HepG2 (cell line): Measurements from ENCODE around the gene VEGFA. TPM values are rescaled to one million over a fixed set of nuclear protein-coding genes. Genes with fewer than 3 reads are reported as not detected.

Experiments
- CBX1 ChIP-seq: IDR thresholded peaks from one replicate; pipeline ENCODE4 v1.6.1; 2016; ENCODE audit warnings: antibody characterized with exemption, low read depth
- EHMT2 ChIP-seq: fragments of 200-600 bp; sonication (generic); IDR thresholded peaks from 2 replicates; pipeline ENCODE4 v1.7.0; 2017; ENCODE audit warnings: antibody characterized with exemption, low read depth, low read length, borderline replicate concordance
- KLF11 ChIP-seq: IDR thresholded peaks from 2 replicates; pipeline ENCODE4 v1.6.1; 2016; ENCODE audit warnings: missing compliant biosample characterization
- LCORL ChIP-seq, 2 experiments: fragments of 450-650 bp in 1 of 2; sonication (generic) in 1 of 2; formaldehyde crosslinking in 1 of 2; IDR thresholded peaks; 2 replicates each; pipeline versions ENCODE4 v1.5.0 to v1.6.1; 2017 to 2020; ENCODE audit warnings: antibody characterized with exemption in 1 of 2, missing genetic modification reagents in 1 of 2
- NAIF1 ChIP-seq: sonication (generic); formaldehyde crosslinking; IDR thresholded peaks from 2 replicates; pipeline ENCODE4 v1.5.0; 2020; ENCODE audit warnings: mild to moderate bottlenecking, missing genetic modification reagents, borderline replicate concordance
- NCOA2 ChIP-seq: sonication (generic); formaldehyde crosslinking; IDR thresholded peaks from 2 replicates; pipeline ENCODE4 v1.8.0; 2022; ENCODE audit warnings: inconsistent platforms
- NFRKB ChIP-seq: fragments of 450-650 bp; IDR thresholded peaks from 2 replicates; pipeline ENCODE4 v1.6.1; 2017
- PRMT3 ChIP-seq: sonication (generic); formaldehyde crosslinking; IDR thresholded peaks from 2 replicates; pipeline ENCODE4 v1.8.1; 2022; ENCODE audit warnings: low read depth, mild to moderate bottlenecking, moderate library complexity, missing genetic modification reagents, borderline replicate concordance
- PTBP1 ChIP-seq: fragments of 200-400 bp; formaldehyde crosslinking; IDR thresholded peaks from 2 replicates; pipeline ENCODE4 v1.6.1; 2018; ENCODE audit warnings: low read length, low read depth; ENCODE audit not compliant: poor library complexity, severe bottlenecking
- XRCC5 ChIP-seq: fragments of 200-400 bp; formaldehyde crosslinking; optimal IDR thresholded peaks from 2 replicates; pipeline ENCODE3; 2017; ENCODE audit warnings: mild to moderate bottlenecking, low read length
- ZBTB26 ChIP-seq: IDR thresholded peaks from 2 replicates; pipeline ENCODE4 v1.6.1; 2016; ENCODE audit warnings: missing compliant biosample characterization, missing genetic modification reagents, borderline replicate concordance
- ZFP82 ChIP-seq: sonication (generic); formaldehyde crosslinking; IDR thresholded peaks from 2 replicates; pipeline ENCODE4 v1.5.1; 2020; ENCODE audit warnings: mild to moderate bottlenecking, missing genetic modification reagents, borderline replicate concordance
- ZHX2 ChIP-seq, 2 experiments: sonication (generic) in 1 of 2; formaldehyde crosslinking in 1 of 2; IDR thresholded peaks; 2 replicates each; pipeline versions ENCODE4 v1.6.1 to v1.9.0; 2014 to 2022; ENCODE audit warnings: antibody characterized with exemption in 1 of 2, borderline replicate concordance in 1 of 2, inconsistent platforms in 1 of 2, low read depth in 1 of 2, missing genetic modification reagents in 1 of 2
- ZMYM4 ChIP-seq: sonication (generic); formaldehyde crosslinking; IDR thresholded peaks from 2 replicates; pipeline ENCODE4 v1.8.1; 2023; ENCODE audit warnings: mild to moderate bottlenecking, missing genetic modification reagents
- ZNF180 ChIP-seq: sonication (generic); formaldehyde crosslinking; IDR thresholded peaks from 2 replicates; pipeline ENCODE4 v1.4.0; 2020; ENCODE audit warnings: low read depth, missing genetic modification reagents, borderline replicate concordance
- ZNF44 ChIP-seq: sonication (generic); formaldehyde crosslinking; IDR thresholded peaks from 2 replicates; pipeline ENCODE4 v1.5.1; 2020; ENCODE audit warnings: mild to moderate bottlenecking, missing genetic modification reagents
- ZNF570 ChIP-seq: sonication (generic); formaldehyde crosslinking; IDR thresholded peaks from 2 replicates; pipeline ENCODE4 v1.4.0; 2020; ENCODE audit warnings: mild to moderate bottlenecking, missing genetic modification reagents, borderline replicate concordance
- ZNF678 ChIP-seq: sonication (generic); formaldehyde crosslinking; IDR thresholded peaks from 2 replicates; pipeline ENCODE4 v1.4.0; 2020; ENCODE audit warnings: mild to moderate bottlenecking, missing genetic modification reagents
- ZNF773 ChIP-seq: sonication (generic); formaldehyde crosslinking; IDR thresholded peaks from 2 replicates; pipeline ENCODE4 v1.4.0; 2020; ENCODE audit warnings: missing genetic modification reagents, borderline replicate concordance
- polyA plus RNA-seq, 8 experiments: library from polyadenylated mRNA; depleted of rRNA in 3 of 8; stranded (reverse) in 7 of 8; unstranded in 1 of 8; fragments of >200 nt; fragmentation: Illumina TruSeq in 4 of 8; extraction: Trizol in 4 of 8; gene quantifications; 2 replicates each; pipeline versions ENCODE4 v1.2.1 to v1.2.3, GENCODE V29; 2011 to 2016; ENCODE audit warnings: low read depth in 4 of 8, missing spikeins in 1 of 8, mixed read lengths in 1 of 8; ENCODE audit not compliant: insufficient read depth in 1 of 8
- total RNA-seq, 5 experiments: library from RNA; depleted of rRNA; stranded (reverse); fragments of >200 nt; fragmentation: Illumina TruSeq; extraction: Trizol; gene quantifications; 2 replicates each; pipeline ENCODE4 v1.2.3, GENCODE V29; 2016; ENCODE audit warnings: low read depth in 1 of 5
- TF ChIP-seq, protein P1 (sequence below): sonication (generic); formaldehyde crosslinking; IDR thresholded peaks from 2 replicates; pipeline ENCODE4 v1.8.0; 2022; ENCODE audit warnings: mild to moderate bottlenecking, missing genetic modification reagents, borderline replicate concordance

The VEGFA gene
- total and polyA plus RNA-seq, 2 of the 13 experiments (the other 11 are each of a cell fraction or from before 2014, with no cell fraction given): 68.1 to 629 TPM

DNA sequence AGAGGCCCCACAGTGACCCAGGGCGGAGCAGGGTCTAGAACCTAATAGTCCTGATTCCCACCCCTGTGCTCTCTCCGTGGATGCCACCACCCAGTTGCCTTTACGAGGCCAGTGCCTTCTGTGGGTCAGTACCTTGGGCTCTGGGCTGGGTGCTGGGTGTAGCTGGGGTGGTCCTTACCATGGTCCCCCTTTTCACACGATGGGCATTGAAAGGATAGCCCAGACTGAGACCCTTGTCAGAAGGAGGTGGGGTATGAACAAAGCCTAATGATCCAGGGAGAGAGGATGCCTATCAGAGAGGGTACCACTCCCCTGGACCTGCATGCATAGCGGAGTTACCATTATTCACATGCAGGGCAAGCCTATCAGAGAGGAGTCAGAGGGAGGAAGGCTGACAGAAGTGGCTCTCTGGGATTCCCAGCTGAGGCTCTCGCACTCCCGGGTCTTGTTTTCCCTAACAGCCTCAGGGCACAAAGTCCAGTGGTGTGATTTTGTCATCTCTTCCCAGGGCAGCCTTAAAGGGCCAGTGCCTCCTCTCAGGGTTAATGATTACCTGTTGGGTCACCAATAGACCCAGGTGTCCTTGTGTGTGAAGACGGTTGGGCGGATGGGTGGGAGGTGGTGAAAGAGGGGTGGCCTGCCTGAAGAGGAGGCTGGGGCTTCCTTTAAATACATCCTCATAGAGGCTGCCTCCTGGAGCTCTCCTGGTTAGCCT is 36.2 kb downstream of the VEGFA start (continued):
- TF ChIP-seq ZHX2 (IDR thresholded peaks at IDR 0.05; ENCODE audit: low read depth): 0 out of 2 replicates have a peak, but pooled peaks have one; percentile 11
- TF ChIP-seq ZHX2 (CRISPR knock-in tag; IDR thresholded peaks at IDR 0.05; ENCODE audit: borderline replicate concordance): no peak
- no peak for TF ChIP-seq ZNF773 (CRISPR knock-in tag)
- TF ChIP-seq PTBP1: no peak
- no peak for TF ChIP-seq EHMT2
- TF ChIP-seq ZFP82 (CRISPR knock-in tag): no peak; the same call in 1 of the 2 replicates
- TF ChIP-seq ZNF678 (CRISPR knock-in tag): no peak
- peak; percentile 82 for TF ChIP-seq ZMYM4 (CRISPR knock-in tag)
- peak; percentile 89 for TF ChIP-seq NCOA2 (CRISPR knock-in tag)
- TF ChIP-seq CBX1: no peak
- no peak for TF ChIP-seq ZBTB26 (CRISPR knock-in tag)
- TF ChIP-seq KLF11 (CRISPR knock-in tag): no peak
- TF ChIP-seq NAIF1 (CRISPR knock-in tag): no peak
- TF ChIP-seq, protein P1, sequence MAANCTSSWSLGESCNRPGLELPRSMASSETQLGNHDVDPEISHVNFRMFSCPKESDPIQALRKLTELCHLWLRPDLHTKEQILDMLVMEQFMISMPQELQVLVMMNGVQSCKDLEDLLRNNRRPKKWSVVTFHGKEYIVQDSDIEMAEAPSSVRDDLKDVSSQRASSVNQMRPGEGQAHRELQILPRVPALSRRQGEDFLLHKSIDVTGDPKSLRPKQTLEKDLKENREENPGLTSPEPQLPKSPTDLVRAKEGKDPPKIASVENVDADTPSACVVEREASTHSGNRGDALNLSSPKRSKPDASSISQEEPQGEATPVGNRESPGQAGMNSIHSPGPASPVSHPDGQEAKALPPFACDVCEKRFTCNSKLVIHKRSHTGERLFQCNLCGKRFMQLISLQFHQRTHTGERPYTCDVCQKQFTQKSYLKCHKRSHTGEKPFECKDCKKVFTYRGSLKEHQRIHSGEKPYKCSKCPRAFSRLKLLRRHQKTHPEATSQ (CRISPR knock-in tag): no peak
- TF ChIP-seq ZNF44 (CRISPR knock-in tag): no peak
- no peak for TF ChIP-seq LCORL (IDR thresholded peaks at IDR 0.05)
- peak; percentile 92 for TF ChIP-seq LCORL (CRISPR knock-in tag; IDR thresholded peaks at IDR 0.05)
- TF ChIP-seq PRMT3 (CRISPR knock-in tag): no peak
- peak; percentile 72 for TF ChIP-seq XRCC5
- 0 out of 2 replicates have a peak, but pooled peaks have one; percentile 10 for TF ChIP-seq ZNF180 (CRISPR knock-in tag)
- TF ChIP-seq ZNF570 (CRISPR knock-in tag): no peak
- no peak for TF ChIP-seq NFRKB
